Smooth muscle cell (in vitro differentiated cells): ENCODE measurements around the gene SEC22B. TPM values are rescaled to one million over a fixed set of nuclear protein-coding genes. Genes with fewer than 3 reads are reported as not detected.
"Not testable (repeated sequence)": the region's sequence is repeated elsewhere in the genome, so short reads cannot be mapped to it uniquely, and the experiment has no call there.

ENCODE experiments used
- DNase-seq: peaks from one replicate; lab custom pipeline; 2025; ENCODE audit not compliant: unreplicated experiment; lab: John Stamatoyannopoulos, UW
- H2AFZ ChIP-seq: fragments of 200-600 bp; sonication (generic); 2 replicates; pipeline ENCODE4 v1.6.0; 2016; ENCODE audit warnings: antibody characterized with exemption, low read depth, mild to moderate bottlenecking
- H3F3A ChIP-seq: fragments of 200-600 bp; sonication (generic); 2 replicates; pipeline ENCODE4 v1.6.0; 2017; ENCODE audit warnings: antibody characterized with exemption, low read depth
- H3K27ac ChIP-seq: fragments of 200-600 bp; sonication (generic); 2 replicates; pipeline ENCODE4 v1.5.1; 2016; ENCODE audit warnings: low read depth, mild to moderate bottlenecking
- H3K27me3 ChIP-seq: fragments of 200-600 bp; sonication (generic); 2 replicates; pipeline ENCODE4 v1.6.1; 2016; ENCODE audit warnings: low read depth, mild to moderate bottlenecking
- H3K36me3 ChIP-seq: fragments of 200-600 bp; sonication (generic); 2 replicates; pipeline ENCODE4 v1.5.1; 2016; ENCODE audit warnings: low read depth
- H3K4me1 ChIP-seq: fragments of 200-600 bp; sonication (generic); 2 replicates; pipeline ENCODE4 v1.5.1; 2016; ENCODE audit warnings: low read depth
- H3K4me2 ChIP-seq: fragments of 200-600 bp; sonication (generic); 2 replicates; pipeline ENCODE4 v1.6.0; 2016; ENCODE audit warnings: mild to moderate bottlenecking
- H3K4me3 ChIP-seq: fragments of 200-600 bp; sonication (generic); 2 replicates; pipeline ENCODE4 v1.5.1; 2016; ENCODE audit warnings: mild to moderate bottlenecking
- H3K79me2 ChIP-seq: fragments of 200-600 bp; sonication (generic); 2 replicates; pipeline ENCODE4 v1.6.0; 2016; ENCODE audit warnings: low read depth, mild to moderate bottlenecking
- H3K9ac ChIP-seq: fragments of 200-600 bp; sonication (generic); 2 replicates; pipeline ENCODE4 v1.6.0; 2016; ENCODE audit warnings: low read depth
- H3K9me3 ChIP-seq: fragments of 200-600 bp; sonication (generic); replicated peaks from 2 replicates; pipeline ENCODE4 v1.5.1; 2016; ENCODE audit warnings: low read depth
- H4K20me1 ChIP-seq: fragments of 200-600 bp; sonication (generic); 2 replicates; pipeline ENCODE4 v1.6.0; 2016; ENCODE audit warnings: low read depth
- WGBS: methylation state at CpG from one replicate; pipeline ENCODE4 v1.1.7; 2016; ENCODE audit warnings: low lambda C conversion rate; 5-methylcytosine and 5-hydroxymethylcytosine counted together
- polyA plus RNA-seq: library from polyadenylated mRNA; unstranded; fragments of >200 nt; fragmentation: Nextera tagmentation; extraction: Ambion mirVana; gene quantifications from 2 replicates; pipeline ENCODE4 v1.2.1, GENCODE V29; 2016
- total RNA-seq: library from RNA; depleted of rRNA; stranded (reverse); fragments of >200 nt; gene quantifications from 2 replicates; pipeline ENCODE4 v1.2.3, GENCODE V29; 2014

The SEC22B gene
- total and polyA plus RNA-seq, 2 experiments from 2014 or later = 36.4 to 55.0 TPM

GRCh38 chr1:120117371-120118177 lies 58.7 kb downstream of the SEC22B start:
- not testable (repeated sequence) for H3K4me1 ChIP-seq, H3K4me3 ChIP-seq, H3K27me3 ChIP-seq, H3K9ac ChIP-seq, H3F3A ChIP-seq, H3K36me3 ChIP-seq, DNase-seq, H2AFZ ChIP-seq, H4K20me1 ChIP-seq, H3K79me2 ChIP-seq, H3K9me3 ChIP-seq
- Histone ChIP-seq H3K27ac (peak overlapping the region; percentile 75), H3K4me2 (peak overlapping the region; percentile 23)
- WGBS = 11% methylated on average over 2 of the region's 4 CpGs

- H3K79me2 ChIP-seq, H3K9me3 ChIP-seq, H3K4me3 ChIP-seq, H3K9ac ChIP-seq, DNase-seq, H3K4me2 ChIP-seq, H4K20me1 ChIP-seq, H3K27me3 ChIP-seq, H2AFZ ChIP-seq, H3K4me1 ChIP-seq, H3K36me3 ChIP-seq, H3F3A ChIP-seq: not testable (repeated sequence)
- peak overlapping the region; percentile 78 for H3K27ac ChIP-seq
- WGBS = 43% methylated on average over 2 of the region's 2 CpGs
Observed at GRCh38 chr1:120116094-120116493, 60.2 kb downstream of the SEC22B start.

GRCh38 chr1:120113134-120113533 lies 63.2 kb downstream of the SEC22B start:
- H3K27ac ChIP-seq, H3K79me2 ChIP-seq, DNase-seq, H3K36me3 ChIP-seq, H3K4me3 ChIP-seq, H2AFZ ChIP-seq, H3K4me1 ChIP-seq, H3K9ac ChIP-seq, H3K9me3 ChIP-seq, H3K4me2 ChIP-seq, H3F3A ChIP-seq, H3K27me3 ChIP-seq, H4K20me1 ChIP-seq: not testable (repeated sequence)
- 89% methylated on average over 3 of the region's 3 CpGs for WGBS

- not testable (repeated sequence) for H3K79me2 ChIP-seq, H3K27me3 ChIP-seq, H3K27ac ChIP-seq, H3K9me3 ChIP-seq, H3F3A ChIP-seq, H3K4me2 ChIP-seq, H2AFZ ChIP-seq, H3K36me3 ChIP-seq, DNase-seq, H3K4me3 ChIP-seq, H3K4me1 ChIP-seq, H4K20me1 ChIP-seq, H3K9ac ChIP-seq
- 97% methylated on average over 5 of the region's 5 CpGs for WGBS
Observed at GRCh38 chr1:120112212-120112611, 64.1 kb downstream of the SEC22B start.

- not testable (repeated sequence) for H3F3A ChIP-seq, H3K4me2 ChIP-seq, DNase-seq, H3K36me3 ChIP-seq, H3K79me2 ChIP-seq, H3K27ac ChIP-seq, H3K9me3 ChIP-seq, H4K20me1 ChIP-seq, H3K9ac ChIP-seq, H2AFZ ChIP-seq, H3K4me3 ChIP-seq, H3K27me3 ChIP-seq, H3K4me1 ChIP-seq
- WGBS = no CpG with 5 or more reads among the region's 3 CpGs
Observed at GRCh38 chr1:120111771-120112170, 64.5 kb downstream of the SEC22B start.

GRCh38 chr1:120111008-120111407 lies 65.3 kb downstream of the SEC22B start:
- H3K4me2 ChIP-seq, H3K27me3 ChIP-seq, H2AFZ ChIP-seq, H3K4me3 ChIP-seq, H3F3A ChIP-seq, H3K79me2 ChIP-seq, DNase-seq, H4K20me1 ChIP-seq, H3K9ac ChIP-seq, H3K27ac ChIP-seq, H3K36me3 ChIP-seq, H3K9me3 ChIP-seq, H3K4me1 ChIP-seq: not testable (repeated sequence)
- WGBS = 100% methylated on average over 1 of the region's 2 CpGs

GRCh38 chr1:120109656-120110055 lies 66.7 kb downstream of the SEC22B start:
- H3K9me3 ChIP-seq, H2AFZ ChIP-seq, H3K36me3 ChIP-seq, H3K27me3 ChIP-seq, H3K27ac ChIP-seq, H3K9ac ChIP-seq, H4K20me1 ChIP-seq, H3K79me2 ChIP-seq, H3K4me3 ChIP-seq, H3K4me1 ChIP-seq, H3K4me2 ChIP-seq, DNase-seq, H3F3A ChIP-seq: not testable (repeated sequence)
- WGBS = 95% methylated on average over 5 of the region's 9 CpGs

- WGBS = 97% methylated on average over 10 of the region's 10 CpGs
- not testable (repeated sequence) for H3K9me3 ChIP-seq
Observed at GRCh38 chr1:120109180-120109579, 67.1 kb downstream of the SEC22B start.

More at GRCh38 chr1:120109180-120109579, 67.1 kb downstream of the SEC22B start:
- not testable (repeated sequence) for H4K20me1 ChIP-seq, DNase-seq, H3K36me3 ChIP-seq, H3K27ac ChIP-seq, H3K4me3 ChIP-seq, H3K4me2 ChIP-seq, H3K79me2 ChIP-seq, H3K4me1 ChIP-seq, H3K27me3 ChIP-seq, H3F3A ChIP-seq, H2AFZ ChIP-seq, H3K9ac ChIP-seq
